ENCODE results near the gene PPP5C.
"Not testable (repeated sequence)": the region's sequence is repeated elsewhere in the genome, so short reads cannot be mapped to it uniquely, and the experiment has no call there.

The PPP5C gene

DNA sequence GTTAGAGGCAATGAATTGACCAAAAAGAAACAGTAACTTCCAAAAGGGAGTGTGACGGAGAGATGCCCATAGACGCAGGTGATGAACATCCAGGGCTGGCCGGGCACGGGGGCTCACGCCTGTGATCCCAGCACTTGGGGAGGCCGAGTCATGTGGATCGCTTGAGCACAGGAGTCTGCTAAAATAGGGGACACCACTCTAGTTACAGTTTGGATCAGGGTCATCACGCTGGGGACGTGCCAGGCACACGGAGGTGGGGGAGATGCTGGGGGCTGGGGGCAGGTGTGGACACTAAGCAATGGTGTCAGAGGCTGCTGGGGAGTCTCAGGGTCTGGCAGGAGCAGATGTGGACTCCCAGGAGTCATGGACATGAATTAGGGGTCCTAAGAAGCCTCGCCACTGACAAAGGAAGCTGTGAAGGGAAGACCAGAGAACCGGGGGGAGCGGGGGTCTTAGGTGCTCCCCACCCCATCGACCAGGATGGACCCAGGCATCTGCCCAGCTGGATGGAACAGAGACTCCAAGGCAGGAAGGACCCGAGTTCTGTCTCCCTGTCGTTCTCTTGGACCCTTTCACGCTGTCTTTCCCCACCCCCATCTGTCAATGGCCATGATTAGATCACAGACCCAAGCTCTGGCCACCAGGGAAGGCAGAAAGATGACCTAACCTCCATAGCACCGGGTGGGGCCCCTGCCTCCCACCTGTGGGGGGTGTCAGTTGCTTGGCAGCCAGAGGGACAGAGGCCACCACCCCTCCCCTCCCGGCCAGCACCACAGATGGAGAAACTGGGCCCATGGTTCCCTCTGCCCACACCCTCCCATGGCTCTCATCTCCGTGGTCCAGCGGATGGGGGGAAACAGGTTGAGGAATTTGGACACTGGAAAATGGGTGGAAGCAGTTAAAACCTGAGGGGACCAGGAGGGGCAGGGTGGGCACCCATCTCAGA, 46.8 kb downstream of the PPP5C start:
- TF ChIP-seq, protein P1, sequence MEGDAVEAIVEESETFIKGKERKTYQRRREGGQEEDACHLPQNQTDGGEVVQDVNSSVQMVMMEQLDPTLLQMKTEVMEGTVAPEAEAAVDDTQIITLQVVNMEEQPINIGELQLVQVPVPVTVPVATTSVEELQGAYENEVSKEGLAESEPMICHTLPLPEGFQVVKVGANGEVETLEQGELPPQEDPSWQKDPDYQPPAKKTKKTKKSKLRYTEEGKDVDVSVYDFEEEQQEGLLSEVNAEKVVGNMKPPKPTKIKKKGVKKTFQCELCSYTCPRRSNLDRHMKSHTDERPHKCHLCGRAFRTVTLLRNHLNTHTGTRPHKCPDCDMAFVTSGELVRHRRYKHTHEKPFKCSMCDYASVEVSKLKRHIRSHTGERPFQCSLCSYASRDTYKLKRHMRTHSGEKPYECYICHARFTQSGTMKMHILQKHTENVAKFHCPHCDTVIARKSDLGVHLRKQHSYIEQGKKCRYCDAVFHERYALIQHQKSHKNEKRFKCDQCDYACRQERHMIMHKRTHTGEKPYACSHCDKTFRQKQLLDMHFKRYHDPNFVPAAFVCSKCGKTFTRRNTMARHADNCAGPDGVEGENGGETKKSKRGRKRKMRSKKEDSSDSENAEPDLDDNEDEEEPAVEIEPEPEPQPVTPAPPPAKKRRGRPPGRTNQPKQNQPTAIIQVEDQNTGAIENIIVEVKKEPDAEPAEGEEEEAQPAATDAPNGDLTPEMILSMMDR (IDR thresholded peaks at IDR 0.05; ENCODE audit: low read depth, low read length) = no peak
- H3K4me3 ChIP-seq (ENCODE audit: low read depth, low read length) = no peak overlapping the region
- no peak for DNase-seq (ENCODE audit: low read depth, low spot score)
- in situ Hi-C loops (cut with HindIII; ENCODE audit: low sequenced_read_pairs) = no loop called here

DNA sequence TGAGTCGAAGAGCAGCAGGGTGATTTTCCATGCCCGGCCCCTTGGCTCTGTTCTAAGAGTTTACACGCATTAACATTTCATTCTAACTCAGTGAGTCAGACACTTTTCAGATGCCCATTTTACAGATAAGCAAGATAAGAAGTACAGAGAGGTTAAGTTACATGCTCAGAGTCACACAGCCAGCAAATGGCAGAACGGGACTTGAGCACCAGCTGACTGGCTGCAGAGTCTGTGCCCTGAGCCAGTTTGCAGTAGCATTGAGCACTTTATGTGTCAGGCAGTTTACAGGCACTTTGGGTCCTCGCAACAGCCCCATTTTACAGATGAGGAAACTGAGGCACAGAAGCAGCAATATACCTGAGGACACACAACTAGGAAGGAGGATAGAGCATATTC, 47.5 kb downstream of the PPP5C start:
- in situ Hi-C loops (cut with HindIII; ENCODE audit: low sequenced_read_pairs) = no loop called here
- H3K4me3 ChIP-seq (ENCODE audit: low read depth, low read length) = no peak overlapping the region
- TF ChIP-seq, protein P1 (IDR thresholded peaks at IDR 0.05; ENCODE audit: low read depth, low read length) = no peak
- no peak for DNase-seq (ENCODE audit: low read depth, low spot score)

DNA sequence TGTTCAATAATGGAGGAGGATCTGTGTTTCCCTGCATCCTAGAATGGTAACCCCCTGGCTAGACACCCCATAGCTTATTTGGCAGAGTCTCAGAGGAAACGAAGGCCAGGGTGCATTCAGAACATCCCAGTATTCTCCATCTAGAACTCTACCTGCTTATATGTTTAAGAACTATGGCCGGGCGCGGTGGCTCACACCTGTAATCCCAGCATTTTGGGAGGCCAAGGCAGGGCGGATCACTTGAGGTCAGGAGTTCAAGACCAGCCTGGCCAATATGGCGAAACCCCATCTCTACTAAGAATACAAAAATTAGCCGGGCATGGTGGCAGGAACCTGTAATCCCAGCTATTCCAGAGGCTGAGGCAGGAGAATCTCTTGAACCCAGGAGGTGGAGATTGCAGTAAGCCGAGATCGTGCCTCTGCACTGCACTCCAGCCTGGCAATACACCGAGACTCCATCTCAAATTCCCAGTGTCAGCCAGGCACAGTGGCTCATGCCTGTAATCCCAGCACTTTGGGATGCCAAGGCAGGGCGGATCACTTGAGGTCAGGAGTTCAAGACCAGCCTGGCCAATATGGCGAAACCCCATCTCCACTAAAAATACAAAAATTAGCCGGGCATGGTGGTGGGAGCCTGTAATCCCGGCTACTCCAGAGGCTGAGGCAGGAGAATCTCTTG, 51.1 kb downstream of the PPP5C start:
- H3K4me3 ChIP-seq (ENCODE audit: low read depth, low read length); in situ Hi-C loops (cut with HindIII; ENCODE audit: low sequenced_read_pairs); DNase-seq (ENCODE audit: low read depth, low spot score): not testable (repeated sequence)

DNA sequence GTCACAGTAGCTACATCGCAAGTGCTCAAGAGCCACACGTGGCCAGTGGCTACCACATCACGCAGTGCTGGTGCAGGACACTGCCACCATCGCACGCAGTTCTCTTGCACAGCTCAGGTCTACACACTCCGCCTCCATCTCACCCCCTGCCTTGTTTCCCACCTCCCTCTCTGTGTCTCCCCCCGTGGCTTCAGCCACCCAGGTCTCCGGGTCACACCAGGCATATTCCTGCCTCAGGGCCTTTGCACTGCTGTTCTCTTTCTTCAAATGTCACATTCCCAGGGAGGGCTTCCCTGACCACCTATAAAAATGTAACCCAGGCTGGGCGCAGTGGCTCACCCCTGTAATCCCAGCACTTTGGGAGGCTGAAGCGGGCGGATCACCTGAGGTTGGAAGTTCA, 55.8 kb downstream of the PPP5C start:
- no peak overlapping the region for H3K4me3 ChIP-seq (ENCODE audit: low read depth, low read length)
- TF ChIP-seq, protein P1 (IDR thresholded peaks at IDR 0.05; ENCODE audit: low read depth, low read length) = no peak
- DNase-seq (ENCODE audit: low read depth, low spot score) = no peak
- in situ Hi-C loops (cut with HindIII; ENCODE audit: low sequenced_read_pairs) = no loop called here

DNA sequence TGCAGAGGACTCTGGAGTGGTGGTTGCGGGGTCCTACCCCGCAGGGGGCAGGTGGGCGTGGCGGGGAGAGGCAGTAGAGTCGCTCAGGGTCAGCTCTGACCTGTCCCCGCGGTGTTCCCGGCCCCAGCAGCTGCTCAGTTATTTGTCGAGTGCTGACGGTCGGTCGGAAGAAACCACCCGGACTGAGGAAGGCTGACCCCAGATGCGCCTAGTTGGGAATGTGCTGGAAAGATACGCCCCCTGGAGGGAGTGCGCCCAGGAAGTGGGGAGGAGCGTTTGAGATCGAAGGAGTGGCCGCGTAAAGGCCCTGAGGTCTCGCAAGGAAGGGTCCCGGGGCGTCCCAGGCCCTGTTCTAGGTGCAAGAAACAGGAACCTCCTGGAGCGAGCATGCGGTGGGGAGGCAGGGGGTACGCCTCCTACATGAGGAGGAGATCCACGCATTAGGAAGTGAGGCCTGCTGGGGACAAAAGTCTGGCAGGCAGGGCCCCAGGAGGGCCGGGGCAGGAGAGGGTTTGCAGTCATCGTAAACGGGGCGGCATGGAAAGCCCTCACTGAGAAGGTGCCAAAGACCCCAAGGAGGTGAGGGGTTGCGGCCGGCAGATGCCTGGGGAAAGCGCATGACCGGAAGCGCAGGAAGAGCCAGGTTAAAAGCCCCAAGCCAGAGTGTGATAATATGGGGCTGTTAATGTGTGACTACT, 57.3 kb downstream of the PPP5C start:
- TF ChIP-seq, protein P1 (IDR thresholded peaks at IDR 0.05; ENCODE audit: low read depth, low read length) = peak; percentile 41
- peak; percentile 34 for DNase-seq (ENCODE audit: low read depth, low spot score)
- peak overlapping the region; percentile 22 for H3K4me3 ChIP-seq (ENCODE audit: low read depth, low read length)
- in situ Hi-C loops (cut with HindIII; ENCODE audit: low sequenced_read_pairs) = no loop called here

DNA sequence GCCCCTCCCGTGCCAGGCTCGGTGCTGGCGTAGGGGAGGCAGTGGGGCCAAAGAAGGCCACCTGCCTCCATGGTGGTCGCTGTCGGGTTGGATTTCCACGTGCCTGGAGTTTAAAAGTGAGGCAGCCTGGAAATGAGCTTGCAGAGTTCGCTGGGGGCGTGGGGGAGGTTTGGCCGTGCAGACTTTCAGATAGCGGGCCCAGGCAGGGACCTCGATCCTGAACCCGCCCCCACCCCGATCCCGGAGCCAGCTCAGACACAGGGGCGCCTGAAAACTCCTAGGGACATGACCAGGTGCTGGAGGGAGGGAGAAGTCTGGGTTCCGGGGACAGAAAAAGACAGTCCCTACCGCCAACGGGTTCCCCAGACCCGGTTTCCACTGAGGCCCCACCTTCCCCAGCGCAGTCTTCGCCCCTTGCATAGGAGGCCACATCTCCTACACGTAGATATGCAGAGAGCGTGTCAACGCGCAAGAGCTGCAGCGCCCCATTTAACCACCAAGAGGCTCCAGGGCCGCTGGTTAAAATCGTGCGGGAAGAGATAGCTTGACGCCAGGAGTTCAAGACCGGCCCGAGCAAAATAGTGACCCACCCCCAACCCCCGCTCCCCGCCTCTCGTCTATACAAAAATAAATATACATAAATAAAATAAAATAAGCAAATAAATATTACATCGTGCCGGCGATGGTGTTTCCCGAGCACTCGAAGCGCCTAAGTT, 58.0 kb downstream of the PPP5C start:
- DNase-seq (ENCODE audit: low read depth, low spot score) = no peak
- in situ Hi-C loops (cut with HindIII; ENCODE audit: low sequenced_read_pairs) = no loop called here
- H3K4me3 ChIP-seq (ENCODE audit: low read depth, low read length) = no peak overlapping the region
- TF ChIP-seq, protein P1 (IDR thresholded peaks at IDR 0.05; ENCODE audit: low read depth, low read length) = peak; percentile 25
